ENCODE data around the gene CNTLN.
"Not testable (repeated sequence)": the region's sequence is repeated elsewhere in the genome, so short reads cannot be mapped to it uniquely, and the experiment has no call there.

CNTLN gene

GRCh38 chr9:17171309-17172094, 36.7 kb downstream of the CNTLN start:
- TF ChIP-seq, protein P1, sequence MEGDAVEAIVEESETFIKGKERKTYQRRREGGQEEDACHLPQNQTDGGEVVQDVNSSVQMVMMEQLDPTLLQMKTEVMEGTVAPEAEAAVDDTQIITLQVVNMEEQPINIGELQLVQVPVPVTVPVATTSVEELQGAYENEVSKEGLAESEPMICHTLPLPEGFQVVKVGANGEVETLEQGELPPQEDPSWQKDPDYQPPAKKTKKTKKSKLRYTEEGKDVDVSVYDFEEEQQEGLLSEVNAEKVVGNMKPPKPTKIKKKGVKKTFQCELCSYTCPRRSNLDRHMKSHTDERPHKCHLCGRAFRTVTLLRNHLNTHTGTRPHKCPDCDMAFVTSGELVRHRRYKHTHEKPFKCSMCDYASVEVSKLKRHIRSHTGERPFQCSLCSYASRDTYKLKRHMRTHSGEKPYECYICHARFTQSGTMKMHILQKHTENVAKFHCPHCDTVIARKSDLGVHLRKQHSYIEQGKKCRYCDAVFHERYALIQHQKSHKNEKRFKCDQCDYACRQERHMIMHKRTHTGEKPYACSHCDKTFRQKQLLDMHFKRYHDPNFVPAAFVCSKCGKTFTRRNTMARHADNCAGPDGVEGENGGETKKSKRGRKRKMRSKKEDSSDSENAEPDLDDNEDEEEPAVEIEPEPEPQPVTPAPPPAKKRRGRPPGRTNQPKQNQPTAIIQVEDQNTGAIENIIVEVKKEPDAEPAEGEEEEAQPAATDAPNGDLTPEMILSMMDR (IDR thresholded peaks at IDR 0.05; ENCODE audit: borderline replicate concordance, control extremely low read depth, extremely low read depth, insufficient read depth, missing control alignments), result no peak
- no peak for DNase-seq (ENCODE audit: low spot score)
- in situ Hi-C loops (cut with MboI; ENCODE audit: low sequenced_read_pairs, unreplicated experiment), result no loop called here

- in situ Hi-C loops (cut with MboI; ENCODE audit: low sequenced_read_pairs, unreplicated experiment); DNase-seq (ENCODE audit: low spot score): not testable (repeated sequence)
These were observed 42.7 kb downstream of the CNTLN start for GRCh38 chr9:17177496-17177895.

- in situ Hi-C loops (cut with MboI; ENCODE audit: low sequenced_read_pairs, unreplicated experiment), result no loop called here
- DNase-seq (ENCODE audit: low spot score), result no peak
- TF ChIP-seq, protein P1 (IDR thresholded peaks at IDR 0.05; ENCODE audit: borderline replicate concordance, control extremely low read depth, extremely low read depth, insufficient read depth, missing control alignments), result no peak
These were observed 50.7 kb downstream of the CNTLN start for GRCh38 chr9:17185481-17186029.

GRCh38 chr9:17191082-17191481, 56.2 kb downstream of the CNTLN start:
- DNase-seq (ENCODE audit: low spot score), result no peak
- TF ChIP-seq, protein P1 (IDR thresholded peaks at IDR 0.05; ENCODE audit: borderline replicate concordance, control extremely low read depth, extremely low read depth, insufficient read depth, missing control alignments), result no peak
- in situ Hi-C loops (cut with MboI; ENCODE audit: low sequenced_read_pairs, unreplicated experiment), result no loop called here

- DNase-seq (ENCODE audit: low spot score), result no peak
- in situ Hi-C loops (cut with MboI; ENCODE audit: low sequenced_read_pairs, unreplicated experiment), result no loop called here
- TF ChIP-seq, protein P1 (IDR thresholded peaks at IDR 0.05; ENCODE audit: borderline replicate concordance, control extremely low read depth, extremely low read depth, insufficient read depth, missing control alignments), result no peak
These were observed 69.8 kb downstream of the CNTLN start for GRCh38 chr9:17204611-17205152.

DNA sequence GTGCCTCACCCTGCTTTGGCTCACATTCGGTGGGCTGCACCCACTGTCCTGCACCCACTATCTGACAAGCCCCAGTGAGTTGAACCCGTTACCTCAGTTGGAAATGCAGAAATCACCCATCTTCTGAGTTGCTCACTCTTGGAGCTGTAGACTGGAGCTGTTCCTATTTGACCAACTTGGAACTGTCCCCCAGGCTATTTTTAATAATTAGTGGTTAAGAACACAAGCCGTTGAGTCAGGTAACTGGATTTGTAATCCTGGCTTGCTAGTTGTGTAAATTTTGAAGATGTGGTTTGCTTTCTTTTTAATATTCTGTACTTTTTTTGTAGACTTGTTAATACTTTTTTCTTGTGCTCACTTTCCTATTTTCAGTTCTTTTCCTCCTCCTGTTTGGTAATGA, 81.2 kb downstream of the CNTLN start:
- TF ChIP-seq, protein P1 (IDR thresholded peaks at IDR 0.05; ENCODE audit: borderline replicate concordance, control extremely low read depth, extremely low read depth, insufficient read depth, missing control alignments), result no peak
- in situ Hi-C loops (cut with MboI; ENCODE audit: low sequenced_read_pairs, unreplicated experiment), result no loop called here
- DNase-seq (ENCODE audit: low spot score), result no peak

DNA sequence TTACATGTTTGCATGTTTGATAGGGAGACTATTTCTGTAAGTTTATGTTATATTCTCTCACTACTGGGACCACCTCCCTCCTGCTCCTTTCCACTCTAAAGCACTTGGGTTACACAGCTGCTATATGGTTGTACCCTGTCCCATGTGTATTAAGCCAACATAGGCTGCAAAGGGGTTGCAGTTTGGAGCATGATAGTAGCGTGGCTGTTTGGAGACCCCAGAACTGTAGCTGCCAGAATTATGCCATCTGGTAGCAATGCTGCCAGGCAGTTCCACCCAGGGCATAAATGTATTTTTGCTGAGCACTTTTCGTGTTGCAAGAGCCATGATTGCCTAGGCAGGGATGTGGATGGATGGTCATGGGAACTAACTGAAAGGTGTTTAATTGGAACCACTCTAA, 81.8 kb downstream of the CNTLN start:
- no peak for DNase-seq (ENCODE audit: low spot score)
- in situ Hi-C loops (cut with MboI; ENCODE audit: low sequenced_read_pairs, unreplicated experiment), result no loop called here
- TF ChIP-seq, protein P1 (IDR thresholded peaks at IDR 0.05; ENCODE audit: borderline replicate concordance, control extremely low read depth, extremely low read depth, insufficient read depth, missing control alignments), result no peak

Data from GM13976 (cell line).